Caco-2 (cell line): ENCODE measurements around the gene KCNN3. TPM values are rescaled to one million over a fixed set of nuclear protein-coding genes. Genes with fewer than 3 reads are reported as not detected.

Experiments used
- BruUV-seq: library from RNA; stranded (reverse); fragments of 400-500 nt; replicated peaks from 2 replicates; lab custom pipeline; 2021; lab: Mats Ljungman, UMichigan
- CTCF ChIA-PET: fragments of 300-600 bp; sonication (Branson Sonifier 250); formaldehyde crosslinking; loops from one replicate; lab custom pipeline; 2022; ENCODE audit warnings: antibody characterized with exemption; lab: Charles Lee
- POLR2A ChIA-PET: fragments of 300-600 bp; sonication (Branson Sonifier 250); formaldehyde crosslinking; loops from one replicate; lab custom pipeline; 2022; ENCODE audit warnings: antibody characterized with exemption; lab: Charles Lee
- DNase-seq, 2 experiments: peaks; one replicate each; pipeline versions ENCODE4 v3.0.0 to v3.0.0-alpha.2; 2020 to 2022
- H3K27me3 ChIP-seq: replicated peaks from 2 replicates; pipeline ENCODE4 v1.6.0; 2011; ENCODE audit warnings: low read length; ENCODE audit not compliant: control insufficient read depth, insufficient read depth
- H3K36me3 ChIP-seq: 2 replicates; pipeline ENCODE4 v1.5.1; 2011; ENCODE audit warnings: low read length; ENCODE audit not compliant: control insufficient read depth, insufficient read depth
- H3K4me1 ChIP-seq: fragments of 250-450 bp; sonication (Bioruptor Pico); 2 replicates; pipeline ENCODE4 v1.5.1; 2020; ENCODE audit warnings: mild to moderate bottlenecking
- H3K4me3 ChIP-seq: 2 replicates; pipeline ENCODE4 v1.5.1; 2011; ENCODE audit warnings: low read depth, mild to moderate bottlenecking, control low read depth, low read length
- H3K9me3 ChIP-seq: fragments of 250-450 bp; sonication (Bioruptor Pico); 2 replicates; pipeline ENCODE4 v1.5.1; 2020; ENCODE audit warnings: mild to moderate bottlenecking, moderate library complexity
- H3K27ac Mint-ChIP-seq: one replicate; pipeline ENCODE4 v1.8.0; 2022; ENCODE audit warnings: mixed read lengths; ENCODE audit not compliant: unreplicated experiment
- H3K27me3 Mint-ChIP-seq: one replicate; pipeline ENCODE4 v1.8.0; 2022; ENCODE audit warnings: mixed read lengths; ENCODE audit not compliant: insufficient read depth, unreplicated experiment
- H3K36me3 Mint-ChIP-seq: one replicate; pipeline ENCODE4 v1.8.0; 2022; ENCODE audit warnings: mild to moderate bottlenecking, mixed read lengths; ENCODE audit not compliant: insufficient read depth, unreplicated experiment
- H3K4me1 Mint-ChIP-seq: one replicate; pipeline ENCODE4 v1.8.0; 2022; ENCODE audit warnings: low read depth, mixed read lengths; ENCODE audit not compliant: unreplicated experiment
- H3K4me3 Mint-ChIP-seq: one replicate; pipeline ENCODE4 v1.8.0; 2022; ENCODE audit warnings: mild to moderate bottlenecking, moderate library complexity, mixed read lengths; ENCODE audit not compliant: unreplicated experiment
- H3K9me3 Mint-ChIP-seq: one replicate; pipeline ENCODE4 v1.8.0; 2022; ENCODE audit warnings: mixed read lengths; ENCODE audit not compliant: unreplicated experiment
- CTCF ChIP-seq, 2 experiments: fragments of 200-600 bp in 1 of 2; IDR thresholded peaks; 1 replicate in 1 of 2; 2 replicates in 1 of 2; pipeline versions ENCODE4 v1.5.1 to v1.8.0; 2011 to 2022; ENCODE audit warnings: antibody characterized with exemption in 1 of 2, control low read depth in 1 of 2, inconsistent platforms in 1 of 2, low read depth in 1 of 2, low read length in 1 of 2, mild to moderate bottlenecking in 1 of 2, moderate library complexity in 1 of 2; ENCODE audit not compliant: insufficient read depth in 1 of 2, severe bottlenecking in 1 of 2, unreplicated experiment in 1 of 2
- intact Hi-C: fragments of 100-400 bp; cut with micrococcal nuclease; formaldehyde crosslinking; loops from one replicate; pipeline ENCODE4 v1.10.0; 2022; ENCODE audit not compliant: unreplicated experiment
- total RNA-seq: library from RNA; stranded (reverse); gene quantifications from 2 replicates; pipeline ENCODE4 v1.2.3, GENCODE V29; 2022

KCNN3 gene
- total RNA-seq, 1 experiment from 2014 or later, result 0.05 TPM

- Mint-ChIP-seq H3K27ac (no peak overlapping the region), H3K4me3 (peak overlapping the region; percentile 59), H3K4me1 (no peaks in the 10 kb centered on the region), H3K27me3 (peaks cover 39% of the 10 kb centered on the region), H3K36me3 (no peaks in the 10 kb centered on the region), H3K9me3 (no peaks in the 10 kb centered on the region)
- no peak for DNase-seq
- no peak for TF ChIP-seq CTCF (IDR thresholded peaks at IDR 0.05; ENCODE audit: insufficient read depth in 1 of 2, low read depth in 1 of 2, low read length in 1 of 2, severe bottlenecking in 1 of 2, unreplicated experiment in 1 of 2)
- CTCF ChIA-PET, result no interaction called here
- BruUV-seq, result no TSS peak
- intact Hi-C loops, result loop anchor here (1.0 to 2.0 kb wide), 2 partner anchors 90 to 201 kb away; partner anchors contain the start of gene UBE2Q1
- Histone ChIP-seq H3K27me3 (no peaks in the 10 kb centered on the region), H3K4me3 (no peak overlapping the region), H3K9me3 (no peaks in the 10 kb centered on the region), H3K4me1 (no peaks in the 10 kb centered on the region; the same call in 1 of the 2 replicates), H3K36me3 (no peaks in the 10 kb centered on the region)
- POLR2A ChIA-PET, result no interaction called here
Observed at GRCh38 chr1:154759793-154760192, 110.3 kb downstream of the KCNN3 start.

GRCh38 chr1:154759196-154759595 lies 110.9 kb downstream of the KCNN3 start:
- no peak for TF ChIP-seq CTCF (IDR thresholded peaks at IDR 0.05; ENCODE audit: insufficient read depth in 1 of 2, low read depth in 1 of 2, low read length in 1 of 2, severe bottlenecking in 1 of 2, unreplicated experiment in 1 of 2)
- no peaks in the 10 kb centered on the region; the same call in 1 of the 2 replicates for H3K4me1 ChIP-seq

GRCh38 chr1:154758346-154758745 lies 111.7 kb downstream of the KCNN3 start:
- no peaks in the 10 kb centered on the region for H3K36me3 ChIP-seq
- intact Hi-C loops, result no loop called here
- no peaks in the 10 kb centered on the region for H3K9me3 ChIP-seq
- TF ChIP-seq CTCF (IDR thresholded peaks at IDR 0.05; ENCODE audit: insufficient read depth in 1 of 2, low read depth in 1 of 2, low read length in 1 of 2, severe bottlenecking in 1 of 2, unreplicated experiment in 1 of 2), result no peak
- H3K4me3 Mint-ChIP-seq, result no peak overlapping the region
- peaks cover 34% of the 10 kb centered on the region for H3K27me3 Mint-ChIP-seq
- H3K4me1 Mint-ChIP-seq, result no peaks in the 10 kb centered on the region
- H3K9me3 Mint-ChIP-seq, result no peaks in the 10 kb centered on the region
- no peak for DNase-seq
- H3K4me1 ChIP-seq, result no peaks in the 10 kb centered on the region; the same call in 1 of the 2 replicates
- H3K36me3 Mint-ChIP-seq, result no peaks in the 10 kb centered on the region
- H3K27me3 ChIP-seq, result no peaks in the 10 kb centered on the region
- ChIA-PET CTCF (no interaction called here), POLR2A (no interaction called here)
- no TSS peak for BruUV-seq
- H3K27ac Mint-ChIP-seq, result no peak overlapping the region
- H3K4me3 ChIP-seq, result no peak overlapping the region

More at GRCh38 chr1:154759196-154759595, 110.9 kb downstream of the KCNN3 start:
- no peak for DNase-seq
- peaks cover 38% of the 10 kb centered on the region for H3K27me3 Mint-ChIP-seq
- no peak overlapping the region for H3K4me3 ChIP-seq
- H3K36me3 Mint-ChIP-seq, result no peaks in the 10 kb centered on the region
- CTCF ChIA-PET, result no interaction called here
- H3K9me3 Mint-ChIP-seq, result no peaks in the 10 kb centered on the region
- no peak overlapping the region for H3K27ac Mint-ChIP-seq
- H3K9me3 ChIP-seq, result no peaks in the 10 kb centered on the region
- no peaks in the 10 kb centered on the region for H3K27me3 ChIP-seq
- no peaks in the 10 kb centered on the region for H3K4me1 Mint-ChIP-seq
- POLR2A ChIA-PET, result no interaction called here
- no peak overlapping the region for H3K4me3 Mint-ChIP-seq
- H3K36me3 ChIP-seq, result no peaks in the 10 kb centered on the region
- intact Hi-C loops, result no loop called here
- BruUV-seq, result no TSS peak
